K562 (cell line): ENCODE measurements around the gene NTN3. TPM values are rescaled to one million over a fixed set of nuclear protein-coding genes. Genes with fewer than 3 reads are reported as not detected.

Experiments used
- CEBPG ChIP-seq, 3 experiments: fragments of 200-800 bp in 1 of 3; sonication (Bioruptor generic) in 1 of 3; sonication (generic) in 1 of 3; formaldehyde crosslinking in 1 of 3; IDR thresholded peaks in 2 of 3; conservative IDR thresholded peaks in 1 of 3; 2 replicates each; pipeline versions ENCODE4 v1.6.1 to v1.8.0; 2016 to 2022; ENCODE audit warnings: missing compliant biosample characterization in 2 of 3, missing genetic modification characterization in 2 of 3, mild to moderate bottlenecking in 1 of 3, missing genetic modification reagents in 1 of 3
- ELF1 ChIP-seq: fragments of 200-800 bp; sonication (Bioruptor generic); IDR thresholded peaks from 2 replicates; pipeline ENCODE4 v1.6.1; 2016; ENCODE audit warnings: missing genetic modification characterization, missing compliant biosample characterization
- EZH2 ChIP-seq: IDR thresholded peaks from 2 replicates; pipeline ENCODE4 v1.6.1; 2012; ENCODE audit warnings: low read depth, mild to moderate bottlenecking, inconsistent platforms, low read length, borderline replicate concordance
- HNRNPLL ChIP-seq: fragments of 200-400 bp; formaldehyde crosslinking; IDR thresholded peaks from 2 replicates; pipeline ENCODE4 v1.6.1; 2017; ENCODE audit warnings: low read length, low read depth, mild to moderate bottlenecking; ENCODE audit not compliant: poor library complexity, severe bottlenecking
- KAT7 ChIP-seq: sonication (generic); formaldehyde crosslinking; IDR thresholded peaks from 2 replicates; pipeline ENCODE4 v1.8.0; 2022; ENCODE audit warnings: missing genetic modification reagents, mild to moderate bottlenecking, borderline replicate concordance
- MXI1 ChIP-seq: IDR thresholded peaks from 2 replicates; pipeline ENCODE4 v1.6.1; 2011; ENCODE audit warnings: low read depth, mild to moderate bottlenecking, improper control_type of control experiment, low read length
- NCOR1 ChIP-seq: fragments of 450-650 bp; IDR thresholded peaks from 2 replicates; pipeline ENCODE4 v1.6.1; 2016; ENCODE audit warnings: mild to moderate bottlenecking, moderate library complexity
- PHF8 ChIP-seq: fragments of 200-600 bp; sonication (generic); IDR thresholded peaks from 2 replicates; pipeline ENCODE4 v1.6.1; 2012; ENCODE audit warnings: mixed run types, mild to moderate bottlenecking, inconsistent platforms, low read length, moderate library complexity, borderline replicate concordance
- TCFL5 ChIP-seq: fragments of 250-450 bp; sonication (Bioruptor Pico); conservative IDR thresholded peaks from 2 replicates; pipeline ENCODE4 v1.6.1; 2021; ENCODE audit warnings: mild to moderate bottlenecking, moderate library complexity, matching md5 sums
- TEAD4 ChIP-seq, 2 experiments: sonication (generic) in 1 of 2; formaldehyde crosslinking in 1 of 2; IDR thresholded peaks; 2 replicates each; pipeline versions ENCODE4 v1.6.1 to v1.8.0; 2012 to 2022; ENCODE audit warnings: borderline replicate concordance in 1 of 2, inconsistent platforms in 1 of 2, low read length in 1 of 2, mild to moderate bottlenecking in 1 of 2, missing genetic modification reagents in 1 of 2
- ZNF253 ChIP-seq: fragments of 250-450 bp; sonication (Bioruptor Pico); conservative IDR thresholded peaks from 2 replicates; pipeline ENCODE4 v1.6.1; 2021; ENCODE audit warnings: mild to moderate bottlenecking
- polyA plus RNA-seq, 8 experiments: library from polyadenylated mRNA; depleted of rRNA in 4 of 8; stranded (reverse) in 5 of 8; unstranded in 3 of 8; fragments of >200 nt; fragmentation: Nextera tagmentation in 2 of 8; fragmentation: Illumina TruSeq in 1 of 8; extraction: Ambion mirVana in 2 of 8; extraction: Trizol in 1 of 8; gene quantifications; 2 replicates each; pipeline versions ENCODE4 v1.2.1 to v1.2.3, GENCODE V29; 2011 to 2014; ENCODE audit warnings: inconsistent platforms in 1 of 8, missing spikeins in 1 of 8
- total RNA-seq, 7 experiments: library from RNA; depleted of rRNA in 6 of 7; stranded (reverse); fragments of >200 nt in 6 of 7; fragmentation: Illumina TruSeq in 2 of 7; extraction: Trizol in 2 of 7; gene quantifications; 2 replicates each; pipeline versions ENCODE4 v1.2.1 to v1.2.3, GENCODE V29; 2011 to 2021; ENCODE audit warnings: low replicate concordance in 1 of 7
- TF ChIP-seq, protein P1 (sequence below): fragments of 450-650 bp; IDR thresholded peaks from 2 replicates; pipeline ENCODE4 v1.6.1; 2017; ENCODE audit warnings: antibody characterized with exemption, mild to moderate bottlenecking
- TF ChIP-seq, protein P2 (sequence below), 3 experiments: IDR thresholded peaks in 2 of 3; conservative IDR thresholded peaks in 1 of 3; 2 replicates each; pipeline ENCODE4 v1.5.1; 2011 to 2012; ENCODE audit warnings: low read length in 3 of 3, mild to moderate bottlenecking in 3 of 3, control low read depth in 2 of 3, improper control_type of control experiment in 1 of 3, inconsistent platforms in 1 of 3, low read depth in 1 of 3, mixed read lengths in 1 of 3, moderate library complexity in 1 of 3; ENCODE audit not compliant: insufficient read depth in 2 of 3
- TF ChIP-seq, protein P3 (sequence below), 2 experiments: fragments of 450-650 bp in 1 of 2; sonication (generic) in 1 of 2; formaldehyde crosslinking; conservative IDR thresholded peaks; 2 replicates each; pipeline versions ENCODE4 v1.4.0 to v1.8.1; 2020 to 2022; ENCODE audit warnings: mild to moderate bottlenecking in 1 of 2, missing genetic modification reagents in 1 of 2
- TF ChIP-seq, protein P4 (sequence below): fragments of 450-650 bp; IDR thresholded peaks from 2 replicates; pipeline ENCODE4 v1.6.1; 2016
- TF ChIP-seq, protein P5 (sequence below): fragments of 450-650 bp; IDR thresholded peaks from 2 replicates; pipeline ENCODE4 v1.6.1; 2016; ENCODE audit warnings: antibody characterized with exemption

NTN3 gene
- total and polyA plus RNA-seq, 9 of the 15 experiments (the other 6 are each of a cell fraction or from before 2014, with no cell fraction given), result not detected

DNA sequence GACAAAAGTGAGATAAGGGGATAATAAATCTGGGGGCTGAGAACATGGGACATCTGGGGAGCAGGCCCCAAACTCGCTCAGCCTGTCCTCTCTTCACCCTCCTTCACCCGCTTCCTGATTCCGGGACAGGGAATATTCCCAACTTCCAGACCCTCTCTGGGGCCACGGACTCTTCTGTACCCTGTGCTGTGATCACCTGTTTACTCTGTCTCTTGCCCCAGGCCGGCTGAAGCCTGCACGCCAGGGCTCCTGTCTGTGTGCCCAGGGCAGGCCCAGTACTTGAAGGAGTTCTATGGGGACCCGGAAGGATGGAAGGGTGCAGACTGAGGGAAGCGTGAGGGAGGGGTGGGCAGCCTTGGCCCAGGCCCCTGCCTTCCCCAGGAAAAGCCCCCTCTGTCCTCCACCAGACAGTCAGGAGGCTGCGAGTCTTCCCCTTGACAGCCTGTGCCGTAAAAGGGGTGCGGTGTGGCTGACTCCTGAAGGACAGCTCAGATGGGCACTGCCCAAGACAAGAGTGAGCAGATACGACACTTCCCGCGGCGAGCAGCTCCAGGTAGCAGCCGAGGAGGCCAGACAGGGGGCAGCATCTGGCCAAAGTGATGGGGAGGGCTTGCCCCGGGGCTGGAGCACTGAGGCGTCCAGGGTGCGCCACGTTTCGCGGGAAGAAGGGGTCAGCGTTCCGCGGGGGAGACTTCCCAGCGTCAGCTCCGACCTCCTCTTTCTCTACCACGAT, 42.9 kb upstream of the NTN3 start (continued):
- TF ChIP-seq, protein P1, sequence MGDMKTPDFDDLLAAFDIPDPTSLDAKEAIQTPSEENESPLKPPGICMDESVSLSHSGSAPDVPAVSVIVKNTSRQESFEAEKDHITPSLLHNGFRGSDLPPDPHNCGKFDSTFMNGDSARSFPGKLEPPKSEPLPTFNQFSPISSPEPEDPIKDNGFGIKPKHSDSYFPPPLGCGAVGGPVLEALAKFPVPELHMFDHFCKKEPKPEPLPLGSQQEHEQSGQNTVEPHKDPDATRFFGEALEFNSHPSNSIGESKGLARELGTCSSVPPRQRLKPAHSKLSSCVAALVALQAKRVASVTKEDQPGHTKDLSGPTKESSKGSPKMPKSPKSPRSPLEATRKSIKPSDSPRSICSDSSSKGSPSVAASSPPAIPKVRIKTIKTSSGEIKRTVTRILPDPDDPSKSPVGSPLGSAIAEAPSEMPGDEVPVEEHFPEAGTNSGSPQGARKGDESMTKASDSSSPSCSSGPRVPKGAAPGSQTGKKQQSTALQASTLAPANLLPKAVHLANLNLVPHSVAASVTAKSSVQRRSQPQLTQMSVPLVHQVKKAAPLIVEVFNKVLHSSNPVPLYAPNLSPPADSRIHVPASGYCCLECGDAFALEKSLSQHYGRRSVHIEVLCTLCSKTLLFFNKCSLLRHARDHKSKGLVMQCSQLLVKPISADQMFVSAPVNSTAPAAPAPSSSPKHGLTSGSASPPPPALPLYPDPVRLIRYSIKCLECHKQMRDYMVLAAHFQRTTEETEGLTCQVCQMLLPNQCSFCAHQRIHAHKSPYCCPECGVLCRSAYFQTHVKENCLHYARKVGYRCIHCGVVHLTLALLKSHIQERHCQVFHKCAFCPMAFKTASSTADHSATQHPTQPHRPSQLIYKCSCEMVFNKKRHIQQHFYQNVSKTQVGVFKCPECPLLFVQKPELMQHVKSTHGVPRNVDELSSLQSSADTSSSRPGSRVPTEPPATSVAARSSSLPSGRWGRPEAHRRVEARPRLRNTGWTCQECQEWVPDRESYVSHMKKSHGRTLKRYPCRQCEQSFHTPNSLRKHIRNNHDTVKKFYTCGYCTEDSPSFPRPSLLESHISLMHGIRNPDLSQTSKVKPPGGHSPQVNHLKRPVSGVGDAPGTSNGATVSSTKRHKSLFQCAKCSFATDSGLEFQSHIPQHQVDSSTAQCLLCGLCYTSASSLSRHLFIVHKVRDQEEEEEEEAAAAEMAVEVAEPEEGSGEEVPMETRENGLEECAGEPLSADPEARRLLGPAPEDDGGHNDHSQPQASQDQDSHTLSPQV, result 0 out of 2 replicates have a peak, but pooled peaks have one; percentile 47
- TF ChIP-seq, protein P2, sequence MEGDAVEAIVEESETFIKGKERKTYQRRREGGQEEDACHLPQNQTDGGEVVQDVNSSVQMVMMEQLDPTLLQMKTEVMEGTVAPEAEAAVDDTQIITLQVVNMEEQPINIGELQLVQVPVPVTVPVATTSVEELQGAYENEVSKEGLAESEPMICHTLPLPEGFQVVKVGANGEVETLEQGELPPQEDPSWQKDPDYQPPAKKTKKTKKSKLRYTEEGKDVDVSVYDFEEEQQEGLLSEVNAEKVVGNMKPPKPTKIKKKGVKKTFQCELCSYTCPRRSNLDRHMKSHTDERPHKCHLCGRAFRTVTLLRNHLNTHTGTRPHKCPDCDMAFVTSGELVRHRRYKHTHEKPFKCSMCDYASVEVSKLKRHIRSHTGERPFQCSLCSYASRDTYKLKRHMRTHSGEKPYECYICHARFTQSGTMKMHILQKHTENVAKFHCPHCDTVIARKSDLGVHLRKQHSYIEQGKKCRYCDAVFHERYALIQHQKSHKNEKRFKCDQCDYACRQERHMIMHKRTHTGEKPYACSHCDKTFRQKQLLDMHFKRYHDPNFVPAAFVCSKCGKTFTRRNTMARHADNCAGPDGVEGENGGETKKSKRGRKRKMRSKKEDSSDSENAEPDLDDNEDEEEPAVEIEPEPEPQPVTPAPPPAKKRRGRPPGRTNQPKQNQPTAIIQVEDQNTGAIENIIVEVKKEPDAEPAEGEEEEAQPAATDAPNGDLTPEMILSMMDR (IDR thresholded peaks at IDR 0.05 in 2 of 3, conservative IDR thresholded peaks at IDR 0.05 in 1 of 3; ENCODE audit: insufficient read depth in 2 of 3, low read depth in 1 of 3, low read length in 3 of 3), result peak; percentile 69 to 70 (median 69)
- TF ChIP-seq KAT7 (CRISPR knock-in tag), result peak; percentile 59; the same call in 1 of the 2 replicates
- 0 out of 2 replicates have a peak, but pooled peaks have one; percentile 40 for TF ChIP-seq CEBPG (CRISPR knock-in tag; IDR thresholded peaks at IDR 0.05)
- no peak for TF ChIP-seq CEBPG (tag; conservative IDR thresholded peaks at IDR 0.05 in 1 of 2, IDR thresholded peaks at IDR 0.05 in 1 of 2)
- no peak for TF ChIP-seq EZH2
- no peak for TF ChIP-seq NCOR1
- TF ChIP-seq, protein P3, sequence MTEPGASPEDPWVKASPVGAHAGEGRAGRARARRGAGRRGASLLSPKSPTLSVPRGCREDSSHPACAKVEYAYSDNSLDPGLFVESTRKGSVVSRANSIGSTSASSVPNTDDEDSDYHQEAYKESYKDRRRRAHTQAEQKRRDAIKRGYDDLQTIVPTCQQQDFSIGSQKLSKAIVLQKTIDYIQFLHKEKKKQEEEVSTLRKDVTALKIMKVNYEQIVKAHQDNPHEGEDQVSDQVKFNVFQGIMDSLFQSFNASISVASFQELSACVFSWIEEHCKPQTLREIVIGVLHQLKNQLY (CRISPR knock-in tag; conservative IDR thresholded peaks at IDR 0.05), result no peak
- no peak for TF ChIP-seq ZNF253 (CRISPR knock-in tag)
- TF ChIP-seq TEAD4 (IDR thresholded peaks at IDR 0.05; ENCODE audit: low read length), result no peak
- TF ChIP-seq TEAD4 (CRISPR knock-in tag; IDR thresholded peaks at IDR 0.05; ENCODE audit: borderline replicate concordance), result no peak
- TF ChIP-seq PHF8, result no peak
- TF ChIP-seq TCFL5 (CRISPR knock-in tag), result no peak
- peak; percentile 7 for TF ChIP-seq HNRNPLL
- no peak for TF ChIP-seq MXI1
- TF ChIP-seq ELF1 (tag), result no peak
- TF ChIP-seq, protein P4, sequence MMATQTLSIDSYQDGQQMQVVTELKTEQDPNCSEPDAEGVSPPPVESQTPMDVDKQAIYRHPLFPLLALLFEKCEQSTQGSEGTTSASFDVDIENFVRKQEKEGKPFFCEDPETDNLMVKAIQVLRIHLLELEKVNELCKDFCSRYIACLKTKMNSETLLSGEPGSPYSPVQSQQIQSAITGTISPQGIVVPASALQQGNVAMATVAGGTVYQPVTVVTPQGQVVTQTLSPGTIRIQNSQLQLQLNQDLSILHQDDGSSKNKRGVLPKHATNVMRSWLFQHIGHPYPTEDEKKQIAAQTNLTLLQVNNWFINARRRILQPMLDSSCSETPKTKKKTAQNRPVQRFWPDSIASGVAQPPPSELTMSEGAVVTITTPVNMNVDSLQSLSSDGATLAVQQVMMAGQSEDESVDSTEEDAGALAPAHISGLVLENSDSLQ, result peak; percentile 56
- TF ChIP-seq, protein P5, sequence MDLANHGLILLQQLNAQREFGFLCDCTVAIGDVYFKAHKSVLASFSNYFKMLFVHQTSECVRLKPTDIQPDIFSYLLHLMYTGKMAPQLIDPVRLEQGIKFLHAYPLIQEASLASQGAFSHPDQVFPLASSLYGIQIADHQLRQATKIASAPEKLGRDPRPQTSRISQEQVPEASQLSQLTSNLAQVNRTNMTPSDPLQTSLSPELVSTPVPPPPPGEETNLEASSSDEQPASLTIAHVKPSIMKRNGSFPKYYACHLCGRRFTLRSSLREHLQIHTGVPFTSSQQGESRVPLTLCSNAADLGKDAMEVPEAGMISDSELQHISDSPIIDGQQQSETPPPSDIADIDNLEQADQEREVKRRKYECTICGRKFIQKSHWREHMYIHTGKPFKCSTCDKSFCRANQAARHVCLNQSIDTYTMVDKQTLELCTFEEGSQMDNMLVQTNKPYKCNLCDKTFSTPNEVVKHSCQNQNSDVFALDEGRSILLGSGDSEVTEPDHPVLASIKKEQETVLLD, result no peak
